Measurements from ENCODE around the gene PSME2.

Gene PSME2

DNA sequence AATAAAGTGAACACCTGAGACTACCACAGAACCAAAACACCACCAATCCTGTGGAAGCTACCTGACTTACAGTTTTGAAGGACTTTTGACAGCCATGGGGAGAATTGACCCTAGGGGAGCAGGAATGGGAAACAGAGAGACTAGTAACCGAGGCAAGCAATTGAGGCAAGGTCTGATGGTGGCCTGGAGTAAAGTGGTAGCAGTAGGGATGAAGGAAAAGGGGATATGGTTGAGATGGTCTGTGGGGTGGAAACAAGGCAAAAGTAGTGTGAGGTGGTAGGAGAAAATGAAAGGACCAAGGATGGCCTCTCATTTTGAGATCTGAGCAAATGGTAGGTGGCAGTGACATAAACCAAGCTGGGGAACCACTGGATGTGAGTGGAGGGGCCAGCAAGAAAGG lies 10.4 kb upstream of the PSME2 start:
- no peak for DNase-seq

DNA sequence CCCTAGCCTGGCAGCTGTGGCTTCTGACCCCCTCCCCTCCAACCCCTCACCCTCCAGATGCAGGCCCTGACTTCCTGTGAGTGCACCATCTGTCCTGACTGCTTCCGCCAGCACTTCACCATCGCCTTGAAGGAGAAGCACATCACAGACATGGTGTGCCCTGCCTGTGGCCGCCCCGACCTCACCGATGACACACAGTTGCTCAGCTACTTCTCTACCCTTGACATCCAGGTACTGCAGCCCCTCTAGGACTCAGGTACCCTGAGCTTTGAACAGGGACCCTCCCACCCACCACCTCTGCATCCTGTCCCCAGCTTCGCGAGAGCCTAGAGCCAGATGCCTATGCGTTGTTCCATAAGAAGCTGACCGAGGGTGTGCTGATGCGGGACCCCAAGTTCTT lies 8.7 kb upstream of the PSME2 start:
- DNase-seq = no peak

DNA sequence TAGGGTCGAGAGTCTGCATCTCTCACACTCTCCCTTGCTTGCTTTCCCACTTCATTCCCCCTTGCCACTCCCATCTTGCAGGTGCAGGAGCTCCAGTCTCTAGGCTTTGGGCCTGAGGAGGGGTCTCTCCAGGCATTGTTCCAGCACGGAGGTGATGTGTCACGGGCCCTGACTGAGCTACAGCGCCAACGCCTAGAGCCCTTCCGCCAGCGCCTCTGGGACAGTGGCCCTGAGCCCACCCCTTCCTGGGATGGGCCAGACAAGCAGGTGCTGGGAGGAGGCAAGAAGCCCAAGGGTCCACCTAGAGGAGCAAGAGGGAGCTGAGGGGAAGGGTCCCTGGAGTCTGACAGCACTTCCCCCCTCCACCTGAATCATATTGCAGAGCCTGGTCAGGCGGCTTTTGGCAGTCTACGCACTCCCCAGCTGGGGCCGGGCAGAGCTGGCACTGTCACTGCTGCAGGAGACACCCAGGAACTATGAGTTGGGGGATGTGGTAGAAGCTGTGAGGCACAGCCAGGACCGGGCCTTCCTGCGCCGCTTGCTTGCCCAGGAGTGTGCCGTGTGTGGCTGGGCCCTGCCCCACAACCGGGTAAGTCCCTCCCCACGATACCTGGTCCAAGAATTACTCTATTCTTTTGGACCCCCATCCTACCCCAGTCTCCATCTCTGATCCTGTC lies 5.1 kb upstream of the PSME2 start:
- DNase-seq = no peak

DNA sequence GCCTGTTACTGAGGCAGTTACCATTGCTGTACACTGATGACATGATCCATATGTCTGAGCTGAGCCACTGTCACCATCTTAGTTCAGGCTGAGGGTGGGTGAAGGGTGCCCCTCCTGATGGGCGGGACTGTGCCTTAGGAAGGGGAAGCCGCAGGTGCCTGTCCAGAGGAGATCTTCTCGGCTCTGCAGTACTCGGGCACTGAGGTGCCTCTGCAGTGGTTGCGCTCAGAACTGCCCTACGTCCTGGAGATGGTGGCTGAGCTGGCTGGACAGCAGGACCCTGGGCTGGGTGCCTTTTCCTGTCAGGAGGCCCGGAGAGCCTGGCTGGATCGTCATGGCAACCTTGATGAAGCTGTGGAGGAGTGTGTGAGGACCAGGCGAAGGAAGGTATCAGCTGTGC lies 4.6 kb upstream of the PSME2 start:
- DNase-seq = no peak

DNA sequence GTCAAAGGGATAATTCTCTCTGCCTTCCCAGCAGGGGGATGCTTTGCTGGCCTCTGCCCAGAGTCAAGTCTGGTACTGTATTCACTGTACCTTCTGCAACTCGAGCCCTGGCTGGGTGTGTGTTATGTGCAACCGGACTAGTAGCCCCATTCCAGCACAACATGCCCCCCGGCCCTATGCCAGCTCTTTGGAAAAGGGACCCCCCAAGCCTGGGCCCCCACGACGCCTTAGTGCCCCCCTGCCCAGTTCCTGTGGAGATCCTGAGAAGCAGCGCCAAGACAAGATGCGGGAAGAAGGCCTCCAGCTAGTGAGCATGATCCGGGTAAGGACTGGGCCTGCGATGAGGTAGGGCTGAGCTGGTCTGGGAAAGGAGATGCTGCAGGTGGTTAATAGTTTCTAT lies 4.2 kb upstream of the PSME2 start:
- DNase-seq = no peak

DNA sequence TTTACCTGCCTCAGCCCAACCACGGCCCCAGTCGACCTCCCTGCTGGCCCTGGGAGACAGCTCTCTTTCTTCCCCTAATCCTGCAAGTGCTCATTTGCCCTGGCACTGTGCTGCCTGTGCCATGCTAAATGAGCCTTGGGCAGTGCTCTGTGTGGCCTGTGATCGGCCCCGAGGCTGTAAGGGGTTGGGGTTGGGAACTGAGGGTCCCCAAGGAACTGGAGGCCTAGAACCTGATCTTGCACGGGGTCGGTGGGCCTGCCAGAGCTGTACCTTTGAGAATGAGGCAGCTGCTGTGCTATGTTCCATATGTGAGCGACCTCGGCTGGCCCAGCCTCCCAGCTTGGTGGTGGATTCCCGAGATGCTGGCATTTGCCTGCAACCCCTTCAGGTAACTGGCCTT lies 3.7 kb upstream of the PSME2 start:
- no peak for DNase-seq

DNA sequence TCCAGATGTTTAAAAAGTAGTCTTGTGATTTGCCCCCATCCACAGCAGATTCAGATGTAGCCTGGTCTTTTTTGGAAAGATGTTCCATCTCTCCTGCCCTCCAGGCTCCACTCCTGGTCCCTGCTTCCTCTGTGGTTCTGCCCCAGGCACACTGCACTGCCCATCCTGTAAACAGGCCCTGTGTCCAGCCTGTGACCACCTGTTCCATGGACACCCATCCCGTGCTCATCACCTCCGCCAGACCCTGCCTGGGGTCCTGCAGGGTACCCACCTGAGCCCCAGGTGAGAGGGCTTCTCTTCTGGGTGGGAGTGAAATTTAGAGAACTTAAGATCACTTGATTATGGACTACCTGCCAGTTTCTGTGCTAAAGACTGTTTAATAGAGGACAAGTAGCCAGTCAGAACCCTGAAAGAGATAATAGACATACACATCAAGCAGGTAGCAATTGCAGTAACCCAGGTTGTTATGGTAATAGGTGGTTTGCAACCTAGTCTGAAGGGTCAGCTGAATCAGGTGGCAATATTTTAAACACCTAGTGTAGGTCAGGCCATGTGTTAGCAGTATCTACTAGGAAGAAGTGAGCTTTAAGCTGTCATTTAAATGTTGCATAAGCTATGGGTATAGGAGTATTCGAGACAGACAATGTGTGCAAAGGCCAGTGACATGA lies 3.0 kb upstream of the PSME2 start:
- DNase-seq = no peak

DNA sequence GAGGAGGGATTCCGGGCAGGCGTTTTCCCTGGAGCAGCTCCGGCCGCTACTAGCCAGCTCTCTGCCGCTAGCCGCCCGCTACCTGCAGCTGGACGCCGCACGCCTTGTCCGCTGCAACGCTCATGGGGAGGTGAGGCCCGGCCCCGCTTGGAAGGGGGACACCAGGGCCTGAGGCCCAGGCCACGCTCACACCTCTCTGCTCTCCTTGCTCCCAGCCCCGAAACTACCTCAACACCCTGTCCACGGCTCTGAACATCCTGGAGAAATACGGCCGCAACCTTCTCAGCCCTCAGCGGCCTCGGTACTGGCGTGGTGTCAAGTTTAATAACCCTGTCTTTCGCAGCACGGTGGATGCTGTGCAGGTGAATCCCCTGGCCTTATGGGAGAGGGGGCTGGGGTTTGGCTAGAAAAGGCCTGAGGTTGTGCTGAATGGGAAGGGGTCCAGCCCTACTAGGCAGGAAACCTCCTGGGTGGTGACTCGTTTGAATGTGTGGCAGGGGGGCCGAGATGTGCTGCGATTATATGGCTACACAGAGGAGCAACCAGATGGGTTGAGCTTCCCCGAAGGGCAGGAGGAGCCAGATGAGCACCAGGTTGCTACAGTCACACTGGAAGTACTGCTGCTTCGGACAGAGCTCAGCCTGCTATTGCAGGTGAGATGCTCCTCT lies 1.5 kb upstream of the PSME2 start:
- peak in 1 of 56 donors; percentile 45 for DNase-seq

DNA sequence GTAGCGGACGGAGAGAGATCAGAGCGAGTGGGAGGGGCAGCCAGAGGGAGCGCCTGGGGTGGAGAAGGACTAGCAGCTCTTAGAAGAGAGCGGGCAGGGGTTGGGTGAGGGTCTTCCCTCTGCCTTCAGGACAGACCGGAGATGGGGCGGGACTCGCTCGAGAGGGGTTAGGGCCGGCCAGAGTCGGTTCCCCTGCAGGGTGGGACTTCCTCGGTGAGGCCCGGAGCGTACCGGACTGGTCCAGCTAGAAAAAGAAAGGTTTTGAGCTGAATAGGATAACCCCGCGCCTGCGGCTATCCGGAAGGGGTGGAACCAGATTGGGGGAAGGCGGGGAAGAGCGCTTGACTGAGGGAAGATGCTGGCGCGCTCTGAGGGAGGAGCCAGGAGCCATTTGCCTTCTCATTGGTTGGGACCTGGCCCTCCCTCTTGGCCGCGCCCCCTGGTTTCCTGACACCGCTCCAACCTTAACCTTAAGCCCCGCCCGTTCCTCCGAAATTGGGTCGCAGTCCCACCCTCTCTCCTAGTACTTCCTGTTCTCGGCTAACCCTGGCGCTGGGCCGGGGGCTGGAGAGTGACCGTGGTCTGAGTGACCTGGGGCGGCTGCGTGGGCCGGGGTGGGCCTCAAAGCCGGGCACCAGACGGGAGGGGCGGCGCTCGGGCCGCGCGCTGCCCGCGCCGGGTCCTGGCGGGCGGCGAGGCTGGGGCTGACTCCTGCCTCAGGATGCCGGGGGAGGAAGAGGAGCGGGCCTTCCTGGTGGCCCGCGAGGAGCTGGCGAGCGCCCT lies 759 bp upstream of the PSME2 start, which contains the start of gene RNF31:
Gene RNF31 (plus strand): TSS at position 521 of the 783 bp plus-strand sequence. CDS start 201 bp downstream, at position 722.
- peak; percentile 74 to 98 (median 95) for DNase-seq

DNA sequence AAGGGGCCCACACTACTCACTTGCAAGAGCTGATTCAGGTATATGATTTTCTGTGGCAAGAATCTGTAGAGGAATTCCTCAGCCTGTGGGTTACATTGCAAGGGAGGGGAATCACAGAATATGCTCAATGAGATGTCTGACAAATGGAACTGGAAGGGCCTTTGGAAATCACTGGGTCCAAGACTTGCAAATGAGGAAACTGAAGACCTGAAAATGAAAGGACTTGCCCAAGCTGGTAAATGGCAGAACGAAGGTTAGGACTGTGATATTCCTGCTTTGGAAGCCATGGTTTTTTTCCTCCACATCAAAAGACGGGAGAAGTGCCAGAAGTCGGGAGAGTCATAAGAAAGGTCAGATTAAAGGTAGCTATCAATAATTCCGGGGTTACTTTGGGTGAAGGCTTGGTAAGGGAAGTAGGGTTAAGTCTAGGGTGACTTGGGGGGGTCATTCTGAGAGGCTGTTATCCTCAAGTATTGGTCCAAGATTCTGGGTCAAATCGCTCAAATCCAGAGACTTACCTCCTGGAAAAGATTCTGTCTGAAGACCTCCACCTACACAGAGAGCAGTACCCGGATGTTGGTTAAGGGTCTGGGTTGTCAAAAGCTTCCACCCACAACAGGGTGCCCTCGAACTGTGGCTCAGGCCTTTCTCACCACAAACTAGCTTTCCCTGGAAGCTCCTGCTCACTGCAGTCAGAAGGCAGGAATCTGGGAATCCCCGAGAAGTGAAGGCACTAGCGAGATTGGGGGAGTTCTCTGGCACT lies 539 bp downstream of the PSME2 start:
- no peak for DNase-seq

DNA sequence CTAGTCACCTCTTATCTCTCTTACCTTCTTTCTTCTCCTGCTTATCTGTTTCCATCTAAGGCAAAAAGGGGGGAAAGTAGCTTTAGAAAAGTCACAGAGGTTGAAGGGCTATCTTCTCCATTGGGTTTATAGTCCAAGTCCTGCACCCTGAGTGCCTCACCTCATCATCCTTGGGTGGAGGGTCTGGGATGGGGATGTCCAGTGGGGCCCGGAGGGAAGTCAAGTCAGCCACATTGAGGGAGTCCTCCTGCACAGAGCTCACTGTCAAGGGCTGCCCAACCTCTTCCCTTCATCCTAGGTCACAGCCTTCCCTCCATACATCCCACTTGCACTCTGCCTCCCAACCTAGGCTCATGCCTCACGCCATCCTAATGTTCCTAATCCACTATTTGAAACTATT lies 1.2 kb downstream of the PSME2 start:
- DNase-seq = no peak

DNA sequence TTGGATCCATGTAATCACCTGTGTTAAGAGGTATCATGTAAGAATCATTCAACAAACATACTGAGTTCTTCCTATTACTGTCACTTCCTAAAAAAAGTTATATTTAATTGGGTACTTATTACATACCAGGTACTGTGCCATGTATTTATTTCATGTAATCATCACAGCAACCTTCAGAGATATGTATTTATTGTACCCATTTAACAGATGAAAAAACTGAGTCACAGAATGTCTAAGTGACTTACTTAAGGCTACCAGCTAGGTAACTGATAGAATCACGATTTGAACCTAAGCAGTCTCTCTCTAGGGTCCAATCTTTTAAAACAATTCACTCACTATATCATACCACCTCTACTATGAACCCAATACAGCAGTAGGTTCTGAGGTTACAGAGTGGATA lies 2.0 kb downstream of the PSME2 start:
- DNase-seq = no peak

DNA sequence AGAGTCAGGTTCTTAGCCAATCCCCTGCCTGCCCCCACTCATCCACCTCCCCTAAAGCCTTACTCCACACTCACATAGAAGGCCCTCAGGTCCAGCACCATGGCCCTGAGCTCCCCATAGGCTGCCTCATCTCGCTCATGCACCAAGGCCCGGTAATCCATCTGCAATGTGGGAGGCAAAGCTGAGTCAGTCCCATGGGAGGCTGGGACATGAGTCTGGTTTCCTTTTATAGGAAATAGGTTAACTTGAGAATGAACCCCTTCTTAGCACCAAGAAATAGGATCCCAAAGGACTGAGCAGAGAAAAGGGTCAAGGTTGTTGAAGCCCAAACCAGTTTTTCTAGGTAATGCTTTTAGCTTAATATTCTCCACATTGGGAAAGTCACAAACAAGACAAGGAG lies 2.9 kb downstream of the PSME2 start:
- no peak for DNase-seq

DNA sequence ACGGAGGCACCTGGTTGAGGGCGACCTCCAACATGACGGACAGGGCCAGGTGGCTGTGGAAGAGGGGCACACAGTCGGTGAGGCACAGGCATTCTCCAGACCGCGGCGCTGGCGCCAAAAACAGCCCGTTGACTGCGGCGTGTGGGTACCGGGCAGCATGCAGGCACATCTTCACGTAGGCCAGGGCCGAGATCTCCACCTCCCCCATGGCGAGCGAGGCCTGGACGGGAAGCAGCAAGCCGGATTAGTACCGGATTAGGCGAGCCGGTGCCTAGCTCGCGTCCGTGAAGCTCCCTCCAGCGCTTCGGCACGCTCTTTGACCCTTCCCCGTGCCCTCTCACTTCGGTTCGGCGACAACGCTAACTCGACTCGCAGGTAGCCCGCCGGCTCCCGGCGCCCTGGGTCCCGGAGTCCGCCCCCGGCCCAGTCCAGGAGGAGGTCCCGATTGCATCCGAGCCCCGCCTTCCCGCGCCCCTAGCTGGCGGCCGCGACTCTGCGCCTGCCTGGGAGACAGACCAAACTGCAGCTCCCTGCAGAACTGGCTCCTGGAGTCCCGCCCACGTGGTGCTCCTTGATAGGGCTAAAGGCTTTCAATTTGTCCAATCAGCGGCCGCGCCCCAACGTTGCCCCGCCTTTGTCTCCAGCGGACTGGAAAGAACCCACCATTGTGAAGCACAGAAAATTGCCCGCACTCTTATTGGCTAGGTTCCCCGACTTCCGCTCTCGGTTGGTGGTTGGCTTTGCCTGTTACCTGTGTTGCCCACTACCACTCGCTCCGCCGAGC lies 5.1 kb downstream of the PSME2 start, which contains the start of gene EMC9:
Gene EMC9 (minus strand): TSS at position 495 of the 784 bp plus-strand sequence. CDS start 287 bp downstream, at position 208.
- DNase-seq = peak; percentile 90 to 100 (median 99)

DNA sequence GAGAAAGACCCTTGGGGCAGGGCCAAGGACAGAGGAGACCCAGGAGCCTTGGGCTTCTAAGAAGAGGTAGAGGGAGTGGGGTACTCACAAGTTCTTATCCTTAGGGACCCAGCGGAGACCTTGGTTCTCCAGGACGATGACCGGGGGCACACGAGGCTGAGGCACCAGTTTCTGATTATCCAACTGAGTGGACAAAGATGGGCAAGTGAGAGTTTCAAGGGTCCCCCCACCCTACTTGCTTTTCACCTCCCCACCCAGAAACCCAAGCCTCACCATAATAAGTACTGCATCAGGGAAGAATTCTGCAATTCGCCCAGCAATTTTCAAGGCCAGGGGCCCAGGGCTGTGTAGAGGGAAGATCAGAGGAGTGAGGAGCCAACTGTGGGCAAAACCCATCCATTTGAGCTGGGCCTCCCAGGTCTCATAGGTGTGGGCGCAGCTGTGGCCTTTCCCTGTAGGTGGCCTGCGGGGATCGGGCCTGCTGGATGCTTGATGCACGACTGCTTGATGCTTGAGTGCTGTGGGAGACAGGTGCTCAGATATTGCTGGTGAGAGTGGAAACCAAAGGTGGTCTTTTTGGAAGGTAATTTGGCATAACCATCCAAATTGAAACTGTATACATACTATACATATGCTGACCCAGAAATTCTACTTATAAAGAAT lies 7.0 kb downstream of the PSME2 start:
- no peak for DNase-seq

DNA sequence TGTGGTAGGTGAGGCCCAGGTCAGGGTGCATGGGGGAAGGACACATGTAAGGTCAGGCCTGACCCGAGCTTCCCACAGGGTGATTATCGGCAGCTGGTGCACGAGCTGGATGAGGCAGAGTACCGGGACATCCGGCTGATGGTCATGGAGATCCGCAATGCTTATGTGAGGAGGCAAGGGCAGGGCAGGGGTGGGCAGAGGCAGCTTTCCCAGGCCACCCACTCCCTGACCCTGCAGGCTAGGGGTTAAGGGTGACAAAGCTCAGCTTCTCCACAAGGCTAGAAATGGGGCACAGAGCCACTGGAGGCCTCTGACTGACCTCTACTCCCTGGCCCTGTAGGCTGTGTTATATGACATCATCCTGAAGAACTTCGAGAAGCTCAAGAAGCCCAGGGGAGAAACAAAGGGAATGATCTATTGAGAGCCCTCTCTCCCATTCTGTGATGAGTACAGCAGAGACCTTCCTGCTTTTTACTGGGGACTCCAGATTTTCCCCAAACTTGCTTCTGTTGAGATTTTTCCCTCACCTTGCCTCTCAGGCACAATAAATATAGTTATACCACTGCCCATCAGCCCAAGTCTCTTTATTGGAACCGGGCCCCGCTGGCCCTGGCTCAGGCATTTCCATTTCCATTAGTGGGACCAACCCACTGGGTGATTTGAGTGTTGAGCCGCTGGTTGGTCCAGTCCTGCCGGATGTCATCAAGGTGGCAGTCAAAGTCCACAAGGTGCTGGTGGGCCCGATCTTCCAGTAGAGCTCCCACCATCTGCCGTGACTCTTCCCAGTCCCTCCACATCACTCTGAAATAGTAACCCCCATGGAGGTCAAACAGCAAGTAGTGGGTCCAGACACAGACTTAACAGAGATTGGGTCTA lies 7.8 kb downstream of the PSME2 start:
- no peak for DNase-seq

DNA sequence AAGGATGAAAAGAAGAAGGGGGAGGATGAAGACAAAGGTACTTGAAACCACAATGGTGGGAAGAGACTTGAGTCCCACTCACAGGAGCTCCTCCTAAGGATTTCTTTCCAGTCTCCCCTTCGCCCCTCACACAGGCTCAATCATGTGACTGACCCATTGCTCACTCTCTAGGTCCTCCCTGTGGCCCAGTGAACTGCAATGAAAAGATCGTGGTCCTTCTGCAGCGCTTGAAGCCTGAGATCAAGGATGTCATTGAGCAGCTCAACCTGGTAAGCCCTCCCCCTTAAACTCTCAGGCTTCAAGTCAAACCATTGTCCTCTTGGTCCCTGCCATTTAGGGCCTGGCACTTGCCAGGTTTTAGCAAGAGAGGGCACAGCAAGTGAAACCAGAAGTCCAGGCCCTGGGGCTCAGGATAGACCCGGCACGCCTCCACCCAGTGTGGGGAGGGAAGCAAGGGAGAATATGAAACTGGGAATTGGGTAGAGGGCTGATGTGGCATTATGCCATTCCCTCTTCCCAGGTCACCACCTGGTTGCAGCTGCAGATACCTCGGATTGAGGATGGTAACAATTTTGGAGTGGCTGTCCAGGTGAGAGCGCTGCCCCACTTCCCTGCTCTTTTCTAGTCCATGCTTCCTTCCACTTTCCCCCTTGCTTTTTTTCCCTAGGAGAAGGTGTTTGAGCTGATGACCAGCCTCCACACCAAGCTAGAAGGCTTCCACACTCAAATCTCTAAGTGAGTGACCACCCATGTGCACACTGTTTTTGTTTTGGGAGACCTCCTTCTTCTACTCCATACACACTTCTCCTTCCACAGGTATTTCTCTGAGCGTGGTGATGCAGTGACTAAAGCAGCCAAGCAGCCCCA lies 8.6 kb downstream of the PSME2 start:
- DNase-seq = no peak
